ENCODE results near the gene HCRTR1.

HCRTR1 gene

GRCh38 chr1:31667065-31667785 is 49.7 kb downstream of the HCRTR1 start:
- DNase-seq (ENCODE audit: low read depth), result no peak

DNA sequence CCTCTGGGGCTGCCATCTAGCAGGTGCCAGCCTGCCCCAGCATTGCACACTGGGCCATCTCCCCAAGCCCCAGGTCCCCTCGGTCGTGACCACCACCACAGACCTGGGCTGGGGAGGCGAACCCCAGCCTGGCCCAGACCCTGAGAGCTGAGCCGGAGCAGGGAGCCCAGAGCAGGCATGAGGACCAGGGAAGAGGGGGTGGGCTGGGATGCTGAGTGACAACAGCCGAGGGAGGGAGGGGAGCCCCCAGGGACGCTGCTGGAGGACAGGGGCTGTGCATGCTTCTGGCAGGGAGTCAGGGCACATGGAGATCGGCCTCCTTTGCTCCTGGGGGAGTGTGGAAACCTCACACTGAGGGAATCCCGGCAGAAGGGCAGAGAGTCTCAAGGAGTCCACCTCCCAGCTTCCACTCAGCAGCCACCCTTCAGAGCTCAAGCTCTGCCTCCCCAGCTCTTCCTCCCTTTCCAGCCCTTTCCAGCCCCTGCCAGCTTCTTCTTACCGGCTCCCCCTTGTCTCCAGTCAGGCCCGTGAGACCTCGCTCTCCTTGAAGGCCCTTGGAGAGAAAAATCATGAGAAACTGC is 50.9 kb downstream of the HCRTR1 start:
- no peak for DNase-seq (ENCODE audit: low read depth)

DNA sequence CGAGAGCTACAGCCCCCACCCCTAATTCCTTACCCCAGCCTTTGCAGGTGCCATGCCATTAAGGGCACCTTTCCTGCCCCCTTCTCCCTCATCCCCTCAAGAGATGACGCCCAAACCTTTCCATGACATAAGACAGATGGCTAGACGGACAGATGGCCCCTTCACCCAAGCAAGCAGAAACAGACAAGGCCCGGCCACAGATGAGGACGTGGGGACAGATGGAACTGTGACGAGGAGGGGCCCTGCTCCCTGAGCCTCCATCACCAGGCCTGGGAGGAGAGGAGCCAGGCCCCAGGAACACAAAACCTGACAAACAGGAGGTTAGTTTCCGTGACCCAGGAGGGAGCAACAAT is 51.9 kb downstream of the HCRTR1 start:
- DNase-seq (ENCODE audit: low read depth), result no peak

DNA sequence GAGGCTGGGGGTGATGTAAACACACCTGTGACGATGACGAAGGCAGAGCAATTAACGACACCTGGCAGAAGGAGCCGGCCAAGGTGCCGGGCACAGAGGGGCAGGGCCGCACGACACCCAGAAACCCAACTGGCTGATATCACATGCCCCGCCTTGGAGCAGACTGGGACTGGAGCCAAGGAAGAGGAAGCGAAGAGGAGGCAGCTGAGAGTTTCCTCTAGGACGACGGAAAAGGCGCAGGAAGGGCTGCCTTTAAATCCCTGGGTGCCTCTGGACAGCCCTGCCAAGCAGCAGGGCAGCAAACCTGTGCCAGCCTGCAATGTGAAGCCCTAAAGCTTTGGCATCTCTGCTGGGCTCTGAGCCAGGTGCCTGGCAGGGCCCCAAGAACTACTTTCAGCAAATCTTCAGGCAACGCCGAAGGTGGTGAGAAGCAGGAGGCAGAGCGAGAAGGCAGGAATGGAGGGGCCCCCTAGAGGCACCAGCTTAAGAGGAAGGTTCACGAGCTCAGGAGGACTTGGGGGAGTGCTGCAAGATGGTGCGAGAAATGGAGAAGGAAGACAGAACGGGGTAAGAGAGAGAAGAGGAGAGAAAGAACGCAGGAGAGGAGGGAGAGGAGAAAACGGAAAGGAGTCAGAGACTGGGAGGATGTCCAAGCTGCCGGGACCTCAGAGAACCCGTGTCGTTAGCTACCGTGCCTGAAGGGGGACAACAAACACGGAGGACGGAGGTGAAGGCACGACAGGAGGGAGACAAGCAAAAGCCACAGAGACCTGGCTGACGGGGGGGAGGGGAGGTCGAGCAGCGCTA is 52.5 kb downstream of the HCRTR1 start:
- DNase-seq (ENCODE audit: low read depth), result no peak

- no peak for DNase-seq (ENCODE audit: low read depth)
Observed at GRCh38 chr1:31670593-31670964, 53.1 kb downstream of the HCRTR1 start.

DNA sequence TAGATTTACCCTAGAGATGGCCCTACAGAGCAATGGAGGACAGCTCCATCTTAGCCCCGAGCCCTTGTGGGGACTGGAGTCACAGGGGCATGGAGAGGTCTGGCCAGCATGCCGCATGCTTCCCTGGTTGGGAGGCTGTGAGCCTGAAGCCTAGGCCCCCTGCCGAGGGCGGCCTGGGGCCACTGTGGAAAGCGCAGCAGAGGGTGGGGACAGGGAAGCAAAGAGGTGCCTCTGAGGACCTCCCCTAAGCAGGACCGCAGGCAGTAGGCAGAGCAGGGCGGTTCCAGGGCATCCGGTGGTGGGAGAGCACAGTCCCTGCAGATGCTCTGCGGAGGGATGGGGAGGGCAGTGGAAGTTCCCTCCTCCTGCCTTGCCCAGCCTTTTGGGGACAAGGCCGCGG is 53.7 kb downstream of the HCRTR1 start:
- no peak for DNase-seq (ENCODE audit: low read depth)

GRCh38 chr1:31671561-31672201 is 54.2 kb downstream of the HCRTR1 start:
- DNase-seq (ENCODE audit: low read depth), result no peak

- DNase-seq (ENCODE audit: low read depth), result no peak
Observed at GRCh38 chr1:31672986-31673385, 55.5 kb downstream of the HCRTR1 start.

GRCh38 chr1:31673433-31673832 is 55.9 kb downstream of the HCRTR1 start:
- DNase-seq (ENCODE audit: low read depth), result no peak

GRCh38 chr1:31674626-31675025 is 57.1 kb downstream of the HCRTR1 start:
- DNase-seq (ENCODE audit: low read depth), result no peak

DNA sequence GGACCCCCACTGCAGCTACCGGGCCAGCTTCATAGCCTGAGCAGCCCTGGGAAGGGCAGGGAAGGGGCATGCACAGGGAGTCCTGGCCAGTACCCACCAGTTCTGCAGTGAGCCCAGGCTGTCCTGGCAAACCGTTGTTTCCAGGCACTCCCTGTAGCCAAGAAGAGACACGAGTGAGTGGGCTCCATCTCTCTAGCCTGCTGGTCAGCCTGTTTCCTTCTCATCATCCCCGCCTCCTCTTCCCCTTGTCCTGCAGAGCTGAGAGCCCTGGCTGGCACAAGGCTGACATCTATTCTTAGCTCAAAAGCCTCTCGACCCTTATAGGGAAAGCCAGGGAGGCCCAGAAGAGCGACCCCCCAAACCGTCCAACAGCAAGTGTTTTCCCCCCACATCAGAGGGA is 57.7 kb downstream of the HCRTR1 start:
- DNase-seq (ENCODE audit: low read depth), result no peak

DNA sequence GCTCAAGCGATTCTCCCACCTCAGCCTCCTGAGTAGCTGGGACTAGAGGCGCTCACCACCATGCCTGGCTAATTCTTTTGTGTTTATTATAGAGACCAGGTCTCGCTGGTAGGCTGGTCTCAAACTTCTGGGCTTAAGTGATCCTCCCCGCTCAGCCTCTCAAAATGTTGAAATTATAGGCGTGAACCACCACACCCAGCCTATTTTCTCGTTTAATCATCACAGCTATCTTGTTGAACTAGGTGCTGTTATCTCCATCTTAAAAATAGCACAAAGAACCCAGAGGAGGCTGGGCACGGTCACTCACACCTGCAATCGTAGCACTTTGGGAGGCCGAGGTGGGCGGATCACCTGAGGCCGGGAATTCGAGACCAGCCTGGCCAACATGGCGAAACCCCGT is 58.3 kb downstream of the HCRTR1 start:
- DNase-seq (ENCODE audit: low read depth), result no peak
